Neural cell (in vitro differentiated cells): Measurements from ENCODE around the gene PTPRG. TPM values are rescaled to one million over a fixed set of nuclear protein-coding genes. Genes with fewer than 3 reads are reported as not detected.

Source experiments
- H2AFZ ChIP-seq: fragments of 200-600, 300-800 bp; sonication (generic), shearing (Covaris generic); 2 replicates; pipeline ENCODE4 v1.6.0; 2014; ENCODE audit warnings: low read depth, mild to moderate bottlenecking, antibody characterized with exemption, low read length, moderate library complexity
- H3F3A ChIP-seq: fragments of 200-600 bp; shearing (Covaris generic); 2 replicates; pipeline ENCODE4 v1.6.1; 2016; ENCODE audit warnings: mild to moderate bottlenecking, moderate library complexity, mixed read lengths, antibody characterized with exemption, low read length; ENCODE audit not compliant: insufficient read depth, poor library complexity, severe bottlenecking
- H3K27ac ChIP-seq: fragments of 200-600, 300-800 bp; sonication (generic), shearing (Covaris generic); 2 replicates; pipeline ENCODE4 v1.5.1; 2014; ENCODE audit warnings: mild to moderate bottlenecking, low read length, moderate library complexity
- H3K27me3 ChIP-seq: fragments of 300-800, 200-600 bp; sonication (generic), shearing (Covaris generic); 2 replicates; pipeline ENCODE4 v1.6.0; 2014; ENCODE audit warnings: mild to moderate bottlenecking, low read depth, low read length, moderate library complexity; ENCODE audit not compliant: insufficient read depth
- H3K36me3 ChIP-seq: fragments of 300-800, 200-600 bp; sonication (generic), shearing (Covaris generic); 2 replicates; pipeline ENCODE4 v1.5.1; 2014; ENCODE audit warnings: mild to moderate bottlenecking, antibody characterized with exemption, low read length, moderate library complexity; ENCODE audit not compliant: insufficient read depth
- H3K4me2 ChIP-seq: fragments of 300-800, 200-600 bp; sonication (generic), shearing (Covaris generic); 2 replicates; pipeline ENCODE4 v1.6.0; 2014; ENCODE audit warnings: mild to moderate bottlenecking, low read length
- H3K4me3 ChIP-seq: fragments of 300-800, 200-600 bp; sonication (generic), shearing (Covaris generic); 2 replicates; pipeline ENCODE4 v1.5.1; 2014; ENCODE audit warnings: mild to moderate bottlenecking, low read length, moderate library complexity
- H3K79me2 ChIP-seq: fragments of 200-600 bp; shearing (Covaris generic); replicated peaks from 2 replicates; pipeline ENCODE4 v1.6.0; 2014; ENCODE audit warnings: mild to moderate bottlenecking, low read length, moderate library complexity; ENCODE audit not compliant: insufficient read depth
- H3K9ac ChIP-seq: fragments of 300-800, 200-600 bp; sonication (generic), shearing (Covaris generic); 2 replicates; pipeline ENCODE4 v1.6.1; 2016; ENCODE audit warnings: mild to moderate bottlenecking, low read length, mixed read lengths
- H3K9me2 ChIP-seq: fragments of 200-600 bp; shearing (Covaris generic); 2 replicates; pipeline ENCODE4 v1.6.1; 2016; ENCODE audit warnings: mild to moderate bottlenecking, low read length, mixed read lengths; ENCODE audit not compliant: insufficient read depth
- H3K9me3 ChIP-seq: fragments of 200-600, 300-800 bp; sonication (generic), shearing (Covaris generic); 2 replicates; pipeline ENCODE4 v1.6.1; 2016; ENCODE audit warnings: mild to moderate bottlenecking, mixed run types, low read length, moderate library complexity, mixed read lengths
- H4K20me1 ChIP-seq: fragments of 200-600 bp; shearing (Covaris generic); 2 replicates; pipeline ENCODE4 v1.6.1; 2016; ENCODE audit warnings: mild to moderate bottlenecking, mixed run types; ENCODE audit not compliant: insufficient read depth
- EP300 ChIP-seq: fragments of 450-650 bp; conservative IDR thresholded peaks from 2 replicates; pipeline ENCODE4 v1.6.1; 2014; ENCODE audit warnings: antibody characterized with exemption, mild to moderate bottlenecking, moderate library complexity; ENCODE audit not compliant: poor library complexity, severe bottlenecking
- EZH2 ChIP-seq: fragments of 200-600, 300-800 bp; shearing (Covaris generic), sonication (generic); IDR thresholded peaks from 2 replicates; pipeline ENCODE4 v1.6.1; 2014; ENCODE audit warnings: antibody characterized with exemption, low read length, borderline replicate concordance, mild to moderate bottlenecking; ENCODE audit not compliant: insufficient read depth, poor library complexity, severe bottlenecking
- MXI1 ChIP-seq: fragments of 450-650 bp; conservative IDR thresholded peaks from 2 replicates; pipeline ENCODE4 v1.6.1; 2014; ENCODE audit warnings: antibody characterized with exemption, mild to moderate bottlenecking; ENCODE audit not compliant: poor library complexity, severe bottlenecking
- POLR2AphosphoS5 ChIP-seq: IDR thresholded peaks from 2 replicates; pipeline ENCODE4 v1.6.1; 2012
- RAD21 ChIP-seq: fragments of 450-650 bp; conservative IDR thresholded peaks from 2 replicates; pipeline ENCODE4 v1.6.1; 2014; ENCODE audit warnings: antibody characterized with exemption, mild to moderate bottlenecking, moderate library complexity
- SMC3 ChIP-seq: fragments of 450-650 bp; conservative IDR thresholded peaks from 2 replicates; pipeline ENCODE4 v1.6.1; 2014; ENCODE audit warnings: antibody characterized with exemption, mild to moderate bottlenecking, moderate library complexity; ENCODE audit not compliant: poor library complexity
- TAF1 ChIP-seq: IDR thresholded peaks from 2 replicates; pipeline ENCODE4 v1.6.1; 2012; ENCODE audit warnings: low read depth
- polyA plus RNA-seq: library from polyadenylated mRNA; depleted of rRNA; stranded (reverse); fragments of >200 nt; gene quantifications from 2 replicates; pipeline ENCODE4 v1.2.3, GENCODE V29; 2014
- TF ChIP-seq, protein P1 (sequence below): IDR thresholded peaks from 2 replicates; pipeline ENCODE4 v1.6.1; 2012; ENCODE audit warnings: borderline replicate concordance
- TF ChIP-seq, protein P2 (sequence below): fragments of 450-650 bp; IDR thresholded peaks from 2 replicates; pipeline ENCODE4 v1.5.1; 2014; ENCODE audit warnings: antibody characterized with exemption, mild to moderate bottlenecking, moderate library complexity; ENCODE audit not compliant: poor library complexity, severe bottlenecking

Gene PTPRG
- polyA plus RNA-seq, 1 donor from 2014 or later, result 33.1 TPM

DNA sequence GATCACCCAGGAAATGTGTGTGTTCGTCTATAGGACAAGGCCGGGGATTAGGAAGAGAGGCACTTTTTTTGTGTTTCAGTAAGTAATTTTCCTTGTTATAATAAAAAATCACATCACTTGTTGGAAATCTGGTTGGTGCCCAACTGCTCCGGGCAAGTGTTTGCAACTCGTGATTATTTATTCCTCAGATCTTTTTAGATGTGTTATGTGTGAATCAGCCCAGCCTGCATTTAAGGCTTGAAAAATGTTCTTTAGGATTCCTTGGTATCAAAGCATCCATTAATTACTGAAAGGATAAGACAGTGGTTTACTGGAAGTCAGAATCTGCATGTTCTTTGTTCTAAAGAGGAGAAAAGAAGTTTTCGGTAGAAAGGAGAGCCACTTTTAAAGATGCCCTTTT is 466.4 kb downstream of the PTPRG start:
- Histone ChIP-seq H3F3A (no peaks in the 10 kb centered on the region), H3K27me3 (no peaks in the 10 kb centered on the region), H3K9me3 (no peaks in the 10 kb centered on the region), H3K4me3 (no peak overlapping the region), H3K9me2 (no peaks in the 10 kb centered on the region), H3K27ac (no peak overlapping the region), H4K20me1 (no peaks in the 10 kb centered on the region), H3K9ac (no peak overlapping the region), H3K79me2 (no peaks in the 10 kb centered on the region), H3K4me2 (no peak overlapping the region), H2AFZ (no peak overlapping the region), H3K36me3 (no peaks in the 10 kb centered on the region)
- no peak for TF ChIP-seq EZH2
- TF ChIP-seq, protein P1, sequence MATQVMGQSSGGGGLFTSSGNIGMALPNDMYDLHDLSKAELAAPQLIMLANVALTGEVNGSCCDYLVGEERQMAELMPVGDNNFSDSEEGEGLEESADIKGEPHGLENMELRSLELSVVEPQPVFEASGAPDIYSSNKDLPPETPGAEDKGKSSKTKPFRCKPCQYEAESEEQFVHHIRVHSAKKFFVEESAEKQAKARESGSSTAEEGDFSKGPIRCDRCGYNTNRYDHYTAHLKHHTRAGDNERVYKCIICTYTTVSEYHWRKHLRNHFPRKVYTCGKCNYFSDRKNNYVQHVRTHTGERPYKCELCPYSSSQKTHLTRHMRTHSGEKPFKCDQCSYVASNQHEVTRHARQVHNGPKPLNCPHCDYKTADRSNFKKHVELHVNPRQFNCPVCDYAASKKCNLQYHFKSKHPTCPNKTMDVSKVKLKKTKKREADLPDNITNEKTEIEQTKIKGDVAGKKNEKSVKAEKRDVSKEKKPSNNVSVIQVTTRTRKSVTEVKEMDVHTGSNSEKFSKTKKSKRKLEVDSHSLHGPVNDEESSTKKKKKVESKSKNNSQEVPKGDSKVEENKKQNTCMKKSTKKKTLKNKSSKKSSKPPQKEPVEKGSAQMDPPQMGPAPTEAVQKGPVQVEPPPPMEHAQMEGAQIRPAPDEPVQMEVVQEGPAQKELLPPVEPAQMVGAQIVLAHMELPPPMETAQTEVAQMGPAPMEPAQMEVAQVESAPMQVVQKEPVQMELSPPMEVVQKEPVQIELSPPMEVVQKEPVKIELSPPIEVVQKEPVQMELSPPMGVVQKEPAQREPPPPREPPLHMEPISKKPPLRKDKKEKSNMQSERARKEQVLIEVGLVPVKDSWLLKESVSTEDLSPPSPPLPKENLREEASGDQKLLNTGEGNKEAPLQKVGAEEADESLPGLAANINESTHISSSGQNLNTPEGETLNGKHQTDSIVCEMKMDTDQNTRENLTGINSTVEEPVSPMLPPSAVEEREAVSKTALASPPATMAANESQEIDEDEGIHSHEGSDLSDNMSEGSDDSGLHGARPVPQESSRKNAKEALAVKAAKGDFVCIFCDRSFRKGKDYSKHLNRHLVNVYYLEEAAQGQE, result no peak
- TF ChIP-seq EP300, result no peak
- no peak for TF ChIP-seq POLR2AphosphoS5
- no peak for TF ChIP-seq SMC3
- TF ChIP-seq MXI1, result no peak
- TF ChIP-seq, protein P2, sequence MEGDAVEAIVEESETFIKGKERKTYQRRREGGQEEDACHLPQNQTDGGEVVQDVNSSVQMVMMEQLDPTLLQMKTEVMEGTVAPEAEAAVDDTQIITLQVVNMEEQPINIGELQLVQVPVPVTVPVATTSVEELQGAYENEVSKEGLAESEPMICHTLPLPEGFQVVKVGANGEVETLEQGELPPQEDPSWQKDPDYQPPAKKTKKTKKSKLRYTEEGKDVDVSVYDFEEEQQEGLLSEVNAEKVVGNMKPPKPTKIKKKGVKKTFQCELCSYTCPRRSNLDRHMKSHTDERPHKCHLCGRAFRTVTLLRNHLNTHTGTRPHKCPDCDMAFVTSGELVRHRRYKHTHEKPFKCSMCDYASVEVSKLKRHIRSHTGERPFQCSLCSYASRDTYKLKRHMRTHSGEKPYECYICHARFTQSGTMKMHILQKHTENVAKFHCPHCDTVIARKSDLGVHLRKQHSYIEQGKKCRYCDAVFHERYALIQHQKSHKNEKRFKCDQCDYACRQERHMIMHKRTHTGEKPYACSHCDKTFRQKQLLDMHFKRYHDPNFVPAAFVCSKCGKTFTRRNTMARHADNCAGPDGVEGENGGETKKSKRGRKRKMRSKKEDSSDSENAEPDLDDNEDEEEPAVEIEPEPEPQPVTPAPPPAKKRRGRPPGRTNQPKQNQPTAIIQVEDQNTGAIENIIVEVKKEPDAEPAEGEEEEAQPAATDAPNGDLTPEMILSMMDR, result no peak
- no peak for TF ChIP-seq RAD21
- TF ChIP-seq TAF1, result no peak

DNA sequence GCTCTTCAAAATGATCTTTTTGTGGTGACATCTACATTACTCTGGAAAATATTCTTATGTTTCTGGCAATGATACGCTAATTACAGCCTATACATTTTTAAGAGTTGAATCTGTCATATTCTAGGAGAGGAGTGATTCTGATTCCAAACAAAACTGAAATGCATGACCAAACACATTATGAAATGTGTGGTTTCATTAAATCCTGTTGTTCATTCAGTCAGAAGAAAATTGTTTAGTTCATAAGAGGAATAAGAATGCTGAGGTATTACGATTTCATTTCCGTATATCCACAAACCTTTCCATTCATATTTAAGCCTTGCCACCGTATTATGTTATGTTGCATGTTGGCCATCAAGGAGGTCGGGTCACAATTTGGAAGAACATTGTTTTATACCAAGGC is 466.9 kb downstream of the PTPRG start:
- H4K20me1 ChIP-seq, result no peaks in the 10 kb centered on the region
- H3K27me3 ChIP-seq, result no peaks in the 10 kb centered on the region
- H3K36me3 ChIP-seq, result no peaks in the 10 kb centered on the region
- TF ChIP-seq, protein P1, result no peak
- TF ChIP-seq EP300 (no peak), TAF1 (no peak), RAD21 (no peak), EZH2 (no peak), POLR2AphosphoS5 (no peak), MXI1 (no peak), SMC3 (no peak)
- TF ChIP-seq, protein P2, result no peak
- H3K79me2 ChIP-seq, result no peaks in the 10 kb centered on the region
- no peaks in the 10 kb centered on the region for H3K9me3 ChIP-seq
- H2AFZ ChIP-seq, result no peak overlapping the region
- H3K9me2 ChIP-seq, result no peaks in the 10 kb centered on the region
- H3K9ac ChIP-seq, result no peak overlapping the region
- no peaks in the 10 kb centered on the region for H3F3A ChIP-seq
- no peak overlapping the region for H3K4me3 ChIP-seq
- no peak overlapping the region for H3K27ac ChIP-seq
- no peak overlapping the region for H3K4me2 ChIP-seq
